ACC112 (cell line): Measurements from ENCODE around the gene AOX1.
"Not testable (repeated sequence)": the region's sequence is repeated elsewhere in the genome, so short reads cannot be mapped to it uniquely, and the experiment has no call there.

Source experiments
- H2AFZ ChIP-seq: fragments of 200-600 bp; sonication (generic); one replicate; pipeline ENCODE4 v1.6.0; 2017; ENCODE audit warnings: antibody characterized with exemption, low read length; ENCODE audit not compliant: unreplicated experiment
- H3K27ac ChIP-seq: fragments of 200-600 bp; sonication (generic); 2 replicates; pipeline ENCODE4 v1.5.1; 2014; ENCODE audit warnings: low read depth, mild to moderate bottlenecking, antibody characterized with exemption, low read length, moderate library complexity
- H3K27me3 ChIP-seq: fragments of 200-600 bp; sonication (generic); 2 replicates; pipeline ENCODE4 v1.6.1; 2014; ENCODE audit warnings: mild to moderate bottlenecking, antibody characterized with exemption, low read length, moderate library complexity, mixed read lengths; ENCODE audit not compliant: insufficient read depth
- H3K36me3 ChIP-seq: fragments of 200-600 bp; sonication (generic); 2 replicates; pipeline ENCODE4 v1.6.1; 2016; ENCODE audit warnings: mild to moderate bottlenecking, antibody characterized with exemption, low read length, moderate library complexity, mixed read lengths; ENCODE audit not compliant: insufficient read depth
- H3K4me1 ChIP-seq: fragments of 200-600 bp; sonication (generic); one replicate; pipeline ENCODE4 v1.6.1; 2016; ENCODE audit warnings: low read length, mixed read lengths; ENCODE audit not compliant: insufficient read depth, unreplicated experiment, control insufficient read depth
- H3K4me3 ChIP-seq: fragments of 200-600 bp; sonication (generic); 2 replicates; pipeline ENCODE4 v1.5.1; 2014; ENCODE audit warnings: mild to moderate bottlenecking, low read depth, low read length
- H3K79me2 ChIP-seq: fragments of 200-600 bp; sonication (generic); one replicate; pipeline ENCODE4 v1.6.0; 2016; ENCODE audit warnings: low read length; ENCODE audit not compliant: control insufficient read depth, unreplicated experiment, insufficient read depth

Gene AOX1

GRCh38 chr2:200713704-200714064, 127.9 kb downstream of the AOX1 start:
- no peaks in the 10 kb centered on the region for H3K79me2 ChIP-seq
- no peaks in the 10 kb centered on the region for H3K27me3 ChIP-seq
- no peak overlapping the region for H3K4me3 ChIP-seq
- H3K27ac ChIP-seq: peak overlapping the region; percentile 88
- peaks cover 16% of the 10 kb centered on the region for H3K4me1 ChIP-seq
- H2AFZ ChIP-seq: peak overlapping the region; percentile 63
- H3K36me3 ChIP-seq: no peaks in the 10 kb centered on the region

- H3K4me3 ChIP-seq, H3K79me2 ChIP-seq, H3K36me3 ChIP-seq, H3K27me3 ChIP-seq, H2AFZ ChIP-seq, H3K27ac ChIP-seq: not testable (repeated sequence)
- peaks cover 16% of the 10 kb centered on the region for H3K4me1 ChIP-seq
These were observed 129.2 kb downstream of the AOX1 start for GRCh38 chr2:200715014-200715413.

GRCh38 chr2:200716386-200716785, 130.6 kb downstream of the AOX1 start:
- H3K4me1 ChIP-seq: peaks cover 16% of the 10 kb centered on the region
- H3K79me2 ChIP-seq: no peaks in the 10 kb centered on the region
- no peaks in the 10 kb centered on the region for H3K27me3 ChIP-seq
- H3K4me3 ChIP-seq: no peak overlapping the region
- H3K27ac ChIP-seq: no peak overlapping the region
- H2AFZ ChIP-seq: no peak overlapping the region
- no peaks in the 10 kb centered on the region for H3K36me3 ChIP-seq
